ENCODE results near the gene PKNOX2.

DNA sequence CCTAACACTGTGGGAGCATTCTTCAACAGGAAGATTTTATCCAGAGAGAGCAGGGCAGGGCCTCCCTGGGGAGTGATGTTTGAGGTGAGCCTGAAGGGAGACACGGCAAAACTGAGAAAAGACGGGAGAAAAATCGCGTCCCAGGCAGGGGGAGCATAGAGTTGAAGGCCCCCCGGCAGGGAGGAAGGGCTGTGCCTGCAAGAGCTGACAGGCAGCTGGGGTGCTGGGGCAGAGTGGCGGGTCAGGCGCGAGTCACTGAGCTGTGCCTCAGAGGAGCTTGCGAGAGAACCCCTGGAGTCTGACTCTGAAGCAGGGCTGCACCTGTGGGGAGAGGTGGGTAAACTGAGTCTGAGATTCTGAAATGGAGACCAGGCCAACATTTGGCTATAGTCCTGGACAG is 14.8 kb downstream of the PKNOX2 start:
- TF ChIP-seq KLF5 (IDR thresholded peaks at IDR 0.05; ENCODE audit: partially characterized antibody) (no peak), JUNB (IDR thresholded peaks at IDR 0.05) (no peak), POLR2A (IDR thresholded peaks at IDR 0.05; ENCODE audit: low read depth, low read length) (no peak), POLR2AphosphoS5 (IDR thresholded peaks at IDR 0.05; ENCODE audit: low read length) (no peak), SMC3 (IDR thresholded peaks at IDR 0.05; ENCODE audit: borderline replicate concordance, low read length) (no peak), RFX5 (IDR thresholded peaks at IDR 0.05; ENCODE audit: low read depth, low read length) (no peak)
- TF ChIP-seq, protein P1, sequence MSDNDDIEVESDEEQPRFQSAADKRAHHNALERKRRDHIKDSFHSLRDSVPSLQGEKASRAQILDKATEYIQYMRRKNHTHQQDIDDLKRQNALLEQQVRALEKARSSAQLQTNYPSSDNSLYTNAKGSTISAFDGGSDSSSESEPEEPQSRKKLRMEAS (IDR thresholded peaks at IDR 0.05; ENCODE audit: low read depth, low read length) = no peak
- TF ChIP-seq, protein P2, sequence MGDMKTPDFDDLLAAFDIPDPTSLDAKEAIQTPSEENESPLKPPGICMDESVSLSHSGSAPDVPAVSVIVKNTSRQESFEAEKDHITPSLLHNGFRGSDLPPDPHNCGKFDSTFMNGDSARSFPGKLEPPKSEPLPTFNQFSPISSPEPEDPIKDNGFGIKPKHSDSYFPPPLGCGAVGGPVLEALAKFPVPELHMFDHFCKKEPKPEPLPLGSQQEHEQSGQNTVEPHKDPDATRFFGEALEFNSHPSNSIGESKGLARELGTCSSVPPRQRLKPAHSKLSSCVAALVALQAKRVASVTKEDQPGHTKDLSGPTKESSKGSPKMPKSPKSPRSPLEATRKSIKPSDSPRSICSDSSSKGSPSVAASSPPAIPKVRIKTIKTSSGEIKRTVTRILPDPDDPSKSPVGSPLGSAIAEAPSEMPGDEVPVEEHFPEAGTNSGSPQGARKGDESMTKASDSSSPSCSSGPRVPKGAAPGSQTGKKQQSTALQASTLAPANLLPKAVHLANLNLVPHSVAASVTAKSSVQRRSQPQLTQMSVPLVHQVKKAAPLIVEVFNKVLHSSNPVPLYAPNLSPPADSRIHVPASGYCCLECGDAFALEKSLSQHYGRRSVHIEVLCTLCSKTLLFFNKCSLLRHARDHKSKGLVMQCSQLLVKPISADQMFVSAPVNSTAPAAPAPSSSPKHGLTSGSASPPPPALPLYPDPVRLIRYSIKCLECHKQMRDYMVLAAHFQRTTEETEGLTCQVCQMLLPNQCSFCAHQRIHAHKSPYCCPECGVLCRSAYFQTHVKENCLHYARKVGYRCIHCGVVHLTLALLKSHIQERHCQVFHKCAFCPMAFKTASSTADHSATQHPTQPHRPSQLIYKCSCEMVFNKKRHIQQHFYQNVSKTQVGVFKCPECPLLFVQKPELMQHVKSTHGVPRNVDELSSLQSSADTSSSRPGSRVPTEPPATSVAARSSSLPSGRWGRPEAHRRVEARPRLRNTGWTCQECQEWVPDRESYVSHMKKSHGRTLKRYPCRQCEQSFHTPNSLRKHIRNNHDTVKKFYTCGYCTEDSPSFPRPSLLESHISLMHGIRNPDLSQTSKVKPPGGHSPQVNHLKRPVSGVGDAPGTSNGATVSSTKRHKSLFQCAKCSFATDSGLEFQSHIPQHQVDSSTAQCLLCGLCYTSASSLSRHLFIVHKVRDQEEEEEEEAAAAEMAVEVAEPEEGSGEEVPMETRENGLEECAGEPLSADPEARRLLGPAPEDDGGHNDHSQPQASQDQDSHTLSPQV (IDR thresholded peaks at IDR 0.05) = no peak

Measured in GM12878 (cell line).